Right hindlimb (tissue), 1 donor: ENCODE measurements around the gene POU3F1.
"Not testable (repeated sequence)": the region's sequence is repeated elsewhere in the genome, so short reads cannot be mapped to it uniquely, and the experiment has no call there.

Experiments
- DNase-seq: peaks from one replicate; pipeline ENCODE4 v3.0.0-alpha.2; 2018

The POU3F1 gene

GRCh38 chr1:38046884-38047602 is 450 bp upstream of the POU3F1 start:
- DNase-seq = peak; percentile 92

DNA sequence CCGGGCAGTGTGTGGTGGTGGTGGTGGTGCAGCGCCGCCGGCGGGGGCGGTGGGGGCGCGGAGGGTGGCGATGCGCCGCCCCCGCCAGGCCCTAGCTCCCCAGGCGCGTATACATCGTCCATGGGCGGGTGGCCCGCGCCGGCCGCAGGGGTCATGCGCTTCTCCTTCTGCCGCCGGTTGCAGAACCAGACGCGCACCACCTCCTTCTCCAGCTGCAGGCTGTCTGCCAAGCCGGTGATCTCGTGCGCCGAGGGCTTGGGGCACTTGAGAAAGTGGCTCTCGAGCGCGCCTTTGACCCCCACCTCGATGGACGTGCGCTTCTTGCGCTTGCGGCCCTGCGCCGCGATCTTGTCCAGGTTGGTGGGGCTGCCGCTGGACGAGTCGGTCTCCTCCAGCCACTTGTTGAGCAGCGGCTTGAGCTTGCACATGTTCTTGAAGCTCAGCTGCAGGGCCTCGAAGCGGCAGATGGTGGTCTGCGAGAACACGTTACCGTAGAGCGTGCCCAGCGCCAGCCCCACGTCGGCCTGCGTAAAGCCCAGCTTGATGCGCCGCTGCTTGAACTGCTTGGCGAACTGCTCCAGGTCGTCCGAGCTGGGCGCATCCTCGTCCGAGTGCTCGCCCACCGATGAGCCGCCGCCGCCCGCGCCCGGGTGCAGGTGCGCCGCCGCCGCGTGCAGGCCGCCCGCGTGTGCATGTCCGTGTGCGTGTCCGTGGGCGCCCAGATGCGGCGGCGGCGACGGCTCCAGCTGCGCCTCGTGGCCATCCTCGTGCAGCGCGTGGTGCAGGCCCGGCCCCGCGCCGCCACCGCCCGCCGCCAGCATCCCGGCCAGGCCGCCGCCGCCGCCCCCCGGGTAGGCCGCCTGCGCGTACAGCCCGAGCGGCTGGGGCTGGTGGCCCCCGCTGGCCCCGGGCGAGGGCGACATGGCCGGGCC is 926 bp downstream of the POU3F1 start:
- no peak for DNase-seq

- peak; percentile 48 for DNase-seq
These were observed 2.1 kb downstream of the POU3F1 start for GRCh38 chr1:38044221-38045215.

DNA sequence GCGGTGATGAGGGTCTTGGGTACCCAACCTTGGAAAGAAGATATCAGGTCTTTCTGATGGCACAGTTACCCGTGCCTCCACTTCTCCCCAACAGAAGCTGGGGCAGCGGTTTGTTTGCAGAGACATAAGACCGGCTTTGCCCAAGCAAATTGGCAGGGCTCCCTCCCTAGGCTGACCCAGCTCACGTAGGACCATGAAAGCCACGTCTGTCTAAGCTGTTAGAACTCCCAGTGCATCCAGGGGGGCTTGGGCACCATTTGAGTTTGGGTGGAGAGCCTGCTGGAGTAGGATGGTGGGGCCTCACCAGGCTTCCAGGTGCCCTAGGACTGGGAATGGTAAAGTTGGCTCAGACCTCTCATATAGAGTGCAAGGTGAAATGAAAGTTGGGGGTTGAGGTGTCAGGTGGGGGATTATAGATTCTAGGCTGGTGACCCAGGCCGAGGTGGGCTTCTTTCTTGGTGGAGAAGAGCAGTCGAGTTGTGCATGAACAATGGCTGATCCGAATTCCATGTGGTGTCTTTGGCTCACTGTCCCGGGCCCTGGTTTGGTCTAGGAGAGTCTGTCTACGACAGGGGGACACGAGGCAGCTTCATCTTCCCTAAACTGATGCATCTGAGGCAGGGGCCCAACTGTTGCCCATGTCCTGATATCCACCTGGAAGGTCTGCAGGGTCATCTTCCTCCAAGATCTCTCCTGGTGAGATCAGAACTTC is 3.4 kb downstream of the POU3F1 start:
- no peak for DNase-seq

DNA sequence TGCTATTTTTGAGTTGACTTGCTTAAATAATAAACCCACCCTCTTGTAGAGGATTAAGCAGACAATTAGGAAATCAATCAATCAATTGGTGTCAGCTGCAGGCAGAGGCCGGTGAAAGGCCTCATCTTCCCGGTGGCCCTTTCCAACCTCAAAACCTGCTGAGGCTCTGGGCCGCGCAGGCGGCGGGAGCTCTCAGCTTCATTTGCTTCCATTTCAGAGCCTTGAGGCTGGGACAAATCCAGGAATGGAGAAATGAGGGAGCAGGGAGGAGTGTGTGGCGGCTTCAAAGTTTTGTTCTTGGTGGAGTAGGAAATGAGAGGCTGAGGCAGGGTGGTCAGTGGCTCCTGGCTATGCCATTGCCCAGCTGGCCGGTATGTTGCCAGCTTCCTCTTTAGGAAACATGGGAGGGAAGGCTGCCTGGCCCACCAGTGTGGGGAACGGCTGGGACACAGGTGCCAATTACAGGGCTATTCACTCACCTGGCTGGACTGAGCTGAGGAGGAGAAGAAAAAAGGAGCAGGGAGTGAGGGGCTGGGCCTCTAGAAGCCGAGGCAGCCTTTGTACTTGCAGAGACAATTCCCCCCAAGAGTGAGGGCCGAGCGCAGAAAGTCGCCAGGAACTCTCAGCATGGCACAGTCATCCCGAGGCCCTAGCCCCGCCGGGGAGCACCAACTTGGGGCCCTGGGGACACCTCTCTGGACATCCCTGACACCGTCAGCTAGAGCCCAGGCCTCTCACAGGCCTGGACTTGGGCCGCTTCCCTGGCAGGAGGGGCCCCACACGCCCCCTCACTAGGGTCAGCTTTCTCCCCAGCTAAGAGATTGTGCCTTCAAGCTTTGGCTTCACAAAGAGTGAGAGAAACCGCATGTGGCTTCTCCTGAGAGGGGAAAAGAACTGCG is 4.4 kb downstream of the POU3F1 start:
- no peak for DNase-seq

GRCh38 chr1:38039331-38040088 is 7.1 kb downstream of the POU3F1 start:
- DNase-seq = no peak

GRCh38 chr1:38038861-38039260 is 7.7 kb downstream of the POU3F1 start:
- no peak for DNase-seq

DNA sequence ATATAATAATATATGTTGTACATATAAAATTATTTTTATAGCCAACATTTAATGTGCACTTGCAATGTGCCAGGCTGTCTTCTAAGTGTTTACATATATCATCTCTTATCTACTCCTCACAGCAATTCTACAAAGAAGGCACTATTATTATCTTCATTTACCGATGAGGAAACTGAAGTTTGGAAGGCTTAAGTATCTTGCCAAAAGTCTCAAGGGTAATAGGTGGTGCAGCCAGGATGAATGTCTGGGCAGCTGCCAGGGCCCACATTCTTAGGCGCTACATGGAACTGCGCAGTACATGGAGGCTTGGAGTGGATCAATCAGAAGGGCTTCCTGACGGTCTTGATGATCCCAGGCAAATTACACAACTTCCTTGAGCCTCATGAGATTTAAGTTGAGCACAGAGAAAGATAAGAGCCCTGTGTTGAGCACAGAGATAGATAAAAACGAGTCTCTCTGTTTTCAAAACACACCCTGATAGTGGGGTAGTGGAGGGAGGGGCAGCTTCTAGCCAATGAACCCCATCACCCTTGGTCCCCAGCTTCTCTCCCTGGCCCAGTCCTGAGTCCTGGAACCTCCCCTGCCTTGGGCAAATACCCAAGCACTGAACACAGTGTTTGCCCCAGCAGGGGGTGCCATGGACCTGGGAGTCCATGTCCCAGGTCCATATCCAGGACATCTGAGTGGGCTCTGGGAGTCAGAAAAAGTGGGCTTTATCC is 9.2 kb downstream of the POU3F1 start:
- DNase-seq = no peak

GRCh38 chr1:38034871-38035270 is 11.7 kb downstream of the POU3F1 start:
- no peak for DNase-seq

DNA sequence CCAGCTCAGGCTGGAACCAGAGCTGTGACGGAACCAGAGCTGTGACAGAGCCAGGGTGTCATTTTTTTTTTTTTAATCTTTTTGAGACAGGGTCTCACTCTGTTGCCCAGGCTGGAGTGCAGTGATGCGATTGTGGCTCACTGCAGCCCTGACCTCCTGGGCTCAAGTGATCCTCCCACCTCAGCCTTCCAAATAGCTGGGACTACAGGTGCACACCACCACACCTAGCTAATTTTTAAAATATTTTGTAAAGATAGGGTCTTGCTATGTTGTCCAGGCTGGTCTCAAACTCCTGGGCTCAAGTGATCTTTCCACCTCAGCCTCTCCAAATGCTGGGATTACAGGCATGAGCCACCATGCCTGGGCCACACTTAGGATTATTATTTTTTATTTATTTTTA is 13.6 kb downstream of the POU3F1 start:
- DNase-seq = not testable (repeated sequence)

DNA sequence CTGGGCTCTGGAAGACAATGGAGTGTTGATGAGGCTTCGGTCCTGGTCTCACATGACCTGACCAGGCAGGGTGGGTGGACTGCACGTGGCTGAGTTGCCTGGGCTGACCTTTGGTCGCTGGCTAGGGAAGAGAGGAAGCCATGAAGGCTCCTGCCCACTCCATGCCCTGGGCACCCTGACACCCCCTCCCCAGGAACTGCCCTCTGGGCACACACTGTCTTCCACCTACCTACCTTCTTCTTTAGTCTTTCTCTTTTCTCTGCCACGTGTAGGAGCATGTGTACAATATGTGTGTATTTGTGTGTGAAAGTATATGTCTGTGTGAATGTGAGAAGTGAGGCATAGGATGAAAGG is 15.1 kb downstream of the POU3F1 start:
- no peak for DNase-seq

DNA sequence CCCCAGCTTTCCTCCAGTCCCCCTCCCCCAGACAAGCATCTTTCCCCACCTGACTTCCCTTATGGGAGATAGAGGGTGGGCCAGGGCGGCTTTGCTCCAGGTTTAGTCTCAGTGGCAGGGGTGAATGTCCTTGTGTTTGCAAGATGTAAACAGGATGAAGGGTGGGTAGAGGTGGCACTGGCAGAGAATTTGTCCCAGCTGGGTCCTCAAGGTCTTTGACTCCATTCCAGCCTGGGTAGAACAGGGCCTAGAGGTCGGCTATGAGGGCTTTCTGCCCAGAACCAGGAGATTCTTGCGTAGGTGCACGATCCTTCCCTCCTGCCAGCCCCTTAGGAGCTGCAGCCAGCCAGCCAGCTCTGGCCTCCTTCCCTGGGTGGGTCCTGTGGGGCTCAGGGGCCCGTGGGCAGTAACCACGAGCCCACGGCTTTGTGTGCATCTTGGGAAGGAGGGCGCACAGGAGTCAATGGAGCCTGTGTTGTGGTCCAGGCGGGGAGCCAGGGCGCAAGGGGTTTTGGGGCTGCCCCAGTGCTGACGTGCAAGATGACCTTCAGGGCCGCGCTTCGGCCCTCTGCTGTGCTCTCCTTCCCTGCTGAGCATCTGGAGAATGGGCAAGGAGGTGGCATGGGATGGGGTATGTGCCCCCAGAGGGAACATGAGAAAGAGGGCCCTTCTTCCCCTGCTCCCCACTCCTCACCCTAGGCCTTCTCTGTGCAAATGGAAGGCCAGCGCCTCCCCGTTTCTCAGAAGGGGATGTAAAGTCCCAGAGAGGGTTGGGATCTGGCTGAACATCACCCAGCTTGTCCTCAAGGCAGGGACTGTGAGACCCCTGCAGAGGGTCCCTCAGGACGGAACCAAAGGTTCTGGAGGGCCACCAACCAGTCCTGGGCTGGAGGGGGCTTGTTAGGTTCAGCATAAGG is 15.7 kb downstream of the POU3F1 start:
- no peak for DNase-seq

DNA sequence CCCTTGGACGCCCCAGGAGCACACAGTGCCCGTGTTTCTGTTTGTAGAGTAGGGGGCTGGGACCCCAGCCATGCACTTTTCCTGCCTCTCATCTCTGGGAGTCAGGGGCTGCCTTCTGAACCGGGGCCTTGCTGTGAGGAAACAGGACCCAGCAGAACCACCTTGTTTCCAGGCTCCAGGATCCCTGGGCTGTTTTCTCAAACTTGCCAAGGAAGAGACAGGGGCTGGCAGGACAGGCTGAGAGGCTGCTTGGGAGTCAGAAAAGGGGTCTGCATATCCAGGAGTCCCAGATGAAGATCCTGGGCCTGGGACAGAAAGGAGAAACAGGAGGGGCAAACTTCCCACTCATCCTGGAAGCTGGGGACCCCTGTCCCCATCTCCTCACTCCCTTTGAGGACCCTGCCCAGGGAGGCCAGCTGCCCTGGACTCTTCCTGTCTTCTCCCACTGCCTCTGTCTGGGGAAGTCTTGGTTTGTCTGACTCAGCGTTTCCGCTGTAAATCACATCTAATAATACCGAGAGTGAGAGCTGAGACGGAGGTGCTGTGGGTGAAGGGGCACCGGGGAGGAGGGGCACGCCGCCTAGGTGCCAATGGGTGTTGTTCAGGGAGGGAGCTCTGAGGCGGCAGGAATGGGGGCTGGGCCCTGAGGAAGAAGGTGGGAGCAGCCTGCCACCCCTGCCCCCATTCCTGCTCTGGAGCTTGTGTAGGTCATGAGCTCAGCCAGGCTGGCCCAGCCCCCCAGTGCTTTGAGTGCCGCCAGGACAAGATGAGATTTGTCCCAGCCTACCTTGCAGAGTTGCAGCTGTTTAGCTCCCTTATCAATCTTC is 16.7 kb downstream of the POU3F1 start:
- DNase-seq = peak; percentile 37

DNA sequence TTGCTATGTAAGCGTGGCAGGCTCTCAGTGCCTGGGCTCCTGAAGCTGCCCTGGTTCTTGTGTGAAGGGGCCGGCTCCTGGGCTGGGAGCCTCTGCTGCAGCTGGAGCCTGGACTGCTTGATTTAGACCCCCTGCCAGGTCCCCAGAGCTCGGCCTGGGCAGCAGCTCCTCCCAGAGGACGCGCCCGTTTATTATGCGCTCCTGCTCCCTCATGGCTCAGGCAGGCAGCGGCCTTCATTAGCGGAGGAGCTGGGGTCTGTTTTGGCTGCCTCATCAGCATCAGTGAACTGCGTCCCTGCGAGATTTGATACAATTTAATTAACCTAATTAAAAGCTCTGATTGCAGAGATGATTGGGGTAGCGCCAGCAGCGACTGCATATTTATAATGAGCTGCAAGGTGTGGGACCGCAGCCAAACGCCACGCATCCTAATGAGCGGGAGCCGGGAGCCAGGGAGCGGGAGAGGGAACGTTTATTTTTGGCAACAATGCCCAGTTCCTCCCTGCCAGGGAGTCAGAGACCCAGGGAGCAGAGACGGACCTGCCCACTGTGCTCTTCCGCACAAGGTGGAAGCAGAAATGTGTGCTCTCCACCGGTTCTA is 17.4 kb downstream of the POU3F1 start:
- DNase-seq = peak; percentile 46

- DNase-seq = no peak
These were observed 17.9 kb downstream of the POU3F1 start for GRCh38 chr1:38028671-38029070.

GRCh38 chr1:38028105-38028591 is 18.4 kb downstream of the POU3F1 start:
- no peak for DNase-seq
